C4-2B (cell line): ENCODE data around the gene ZNF536.
"Not testable (repeated sequence)": the region's sequence is repeated elsewhere in the genome, so short reads cannot be mapped to it uniquely, and the experiment has no call there.

ENCODE experiments used
- ZFX ChIP-seq: fragments of 450-650 bp; IDR thresholded peaks from 2 replicates; pipeline ENCODE4 v1.6.1; 2017
- TF ChIP-seq, protein P1 (sequence below): fragments of 450-650 bp; conservative IDR thresholded peaks from 2 replicates; pipeline ENCODE4 v1.5.1; 2017; ENCODE audit warnings: mild to moderate bottlenecking

- TF ChIP-seq, protein P1, sequence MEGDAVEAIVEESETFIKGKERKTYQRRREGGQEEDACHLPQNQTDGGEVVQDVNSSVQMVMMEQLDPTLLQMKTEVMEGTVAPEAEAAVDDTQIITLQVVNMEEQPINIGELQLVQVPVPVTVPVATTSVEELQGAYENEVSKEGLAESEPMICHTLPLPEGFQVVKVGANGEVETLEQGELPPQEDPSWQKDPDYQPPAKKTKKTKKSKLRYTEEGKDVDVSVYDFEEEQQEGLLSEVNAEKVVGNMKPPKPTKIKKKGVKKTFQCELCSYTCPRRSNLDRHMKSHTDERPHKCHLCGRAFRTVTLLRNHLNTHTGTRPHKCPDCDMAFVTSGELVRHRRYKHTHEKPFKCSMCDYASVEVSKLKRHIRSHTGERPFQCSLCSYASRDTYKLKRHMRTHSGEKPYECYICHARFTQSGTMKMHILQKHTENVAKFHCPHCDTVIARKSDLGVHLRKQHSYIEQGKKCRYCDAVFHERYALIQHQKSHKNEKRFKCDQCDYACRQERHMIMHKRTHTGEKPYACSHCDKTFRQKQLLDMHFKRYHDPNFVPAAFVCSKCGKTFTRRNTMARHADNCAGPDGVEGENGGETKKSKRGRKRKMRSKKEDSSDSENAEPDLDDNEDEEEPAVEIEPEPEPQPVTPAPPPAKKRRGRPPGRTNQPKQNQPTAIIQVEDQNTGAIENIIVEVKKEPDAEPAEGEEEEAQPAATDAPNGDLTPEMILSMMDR, result not testable (repeated sequence)
- not testable (repeated sequence) for TF ChIP-seq ZFX
Observed at GRCh38 chr19:30498085-30498484, 125.9 kb downstream of the ZNF536 start.
